Stromal cell of bone marrow (primary cell): Measurements from ENCODE around the gene MXRA7.
"Not testable (repeated sequence)": the region's sequence is repeated elsewhere in the genome, so short reads cannot be mapped to it uniquely, and the experiment has no call there.

Experiments
- DNase-seq: peaks from one replicate; pipeline ENCODE4 v3.0.0-alpha.2; 2012; ENCODE audit warnings: low read depth

The MXRA7 gene

GRCh38 chr17:76735586-76736348 lies 25.0 kb upstream of the MXRA7 start:
- DNase-seq = no peak

GRCh38 chr17:76735006-76735405 lies 24.2 kb upstream of the MXRA7 start:
- no peak for DNase-seq

DNA sequence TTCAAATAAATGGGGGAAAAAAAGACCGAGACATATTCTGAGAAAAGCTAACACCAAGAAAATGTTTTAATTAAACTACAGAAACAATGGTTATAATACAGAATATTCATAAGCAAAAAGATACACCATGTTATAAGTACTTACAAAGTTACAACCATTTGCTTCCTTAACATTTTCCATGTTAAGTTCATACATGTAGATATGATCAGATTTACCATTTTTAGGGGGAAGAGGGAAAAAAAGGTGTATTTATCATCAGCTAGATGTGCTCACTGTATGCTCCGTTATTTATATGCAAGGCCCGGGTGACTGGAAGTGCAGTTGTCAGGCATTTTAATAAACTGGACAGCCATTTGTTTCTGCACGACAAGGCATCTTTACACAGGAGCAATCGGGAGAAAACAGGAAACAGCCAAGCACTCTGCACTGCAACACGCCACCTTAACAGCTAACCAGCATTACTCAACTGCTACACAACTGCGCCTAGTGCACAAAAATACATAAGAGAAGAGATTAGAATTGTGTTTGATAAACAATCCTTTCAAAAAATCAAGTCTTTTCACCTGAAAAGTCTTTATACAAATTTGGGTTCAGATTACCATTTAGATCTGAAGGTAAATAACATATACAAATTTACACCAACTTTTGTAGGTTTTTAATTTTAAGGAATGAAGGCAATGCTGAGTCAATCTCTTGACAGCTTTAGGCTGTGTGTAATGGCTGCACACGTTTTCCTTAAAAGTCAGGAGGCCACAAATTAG lies 23.5 kb upstream of the MXRA7 start:
- DNase-seq = no peak

DNA sequence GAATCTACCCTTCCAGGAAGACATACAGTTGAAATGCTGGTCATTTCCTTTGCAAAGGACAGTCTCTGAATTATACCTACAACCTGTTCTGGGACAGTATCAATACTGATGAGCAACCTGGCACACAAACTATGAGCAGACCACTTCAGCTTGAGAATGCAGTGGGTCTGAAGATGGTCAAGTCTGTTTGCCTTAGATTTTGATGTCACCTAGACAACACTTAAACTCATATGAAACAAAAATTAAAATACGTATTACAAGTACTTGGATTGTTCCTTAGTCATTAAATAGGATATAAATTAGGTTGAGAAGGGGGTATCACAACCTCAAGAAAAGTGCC lies 22.8 kb upstream of the MXRA7 start:
- DNase-seq = no peak

DNA sequence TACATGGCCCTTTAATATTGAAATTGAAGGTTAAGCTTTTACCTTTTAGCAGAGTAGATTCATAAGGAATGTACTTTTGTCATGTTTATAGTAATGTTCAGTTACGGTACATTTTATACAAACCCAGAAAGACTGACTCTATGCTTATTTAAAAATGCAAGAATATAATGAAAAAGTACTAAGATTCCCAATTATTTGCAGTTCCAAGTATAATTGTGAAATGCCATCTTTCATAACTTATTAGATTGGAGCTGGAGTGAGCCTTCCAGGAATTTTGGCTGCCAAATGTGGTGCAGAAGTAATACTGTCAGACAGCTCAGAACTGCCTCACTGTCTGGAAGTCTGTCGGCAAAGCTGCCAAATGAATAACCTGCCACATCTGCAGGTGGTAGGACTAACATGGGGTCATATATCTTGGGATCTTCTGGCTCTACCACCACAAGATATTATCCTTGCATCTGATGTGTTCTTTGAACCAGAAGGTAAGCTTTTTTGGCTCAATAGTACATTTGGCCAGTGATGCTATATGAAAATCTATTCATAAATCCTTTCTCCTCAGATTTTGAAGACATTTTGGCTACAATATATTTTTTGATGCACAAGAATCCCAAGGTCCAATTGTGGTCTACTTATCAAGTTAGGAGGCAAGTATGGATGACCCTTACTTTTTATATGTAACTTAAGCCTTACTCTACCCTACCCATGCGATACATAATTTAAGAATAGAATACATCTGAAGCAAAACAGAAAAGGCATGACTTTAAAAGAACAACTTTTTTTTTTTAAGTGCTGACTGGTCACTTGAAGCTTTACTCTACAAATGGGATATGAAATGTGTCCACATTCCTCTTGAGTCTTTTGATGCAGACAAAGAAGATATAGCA lies 22.2 kb upstream of the MXRA7 start:
- no peak for DNase-seq

DNA sequence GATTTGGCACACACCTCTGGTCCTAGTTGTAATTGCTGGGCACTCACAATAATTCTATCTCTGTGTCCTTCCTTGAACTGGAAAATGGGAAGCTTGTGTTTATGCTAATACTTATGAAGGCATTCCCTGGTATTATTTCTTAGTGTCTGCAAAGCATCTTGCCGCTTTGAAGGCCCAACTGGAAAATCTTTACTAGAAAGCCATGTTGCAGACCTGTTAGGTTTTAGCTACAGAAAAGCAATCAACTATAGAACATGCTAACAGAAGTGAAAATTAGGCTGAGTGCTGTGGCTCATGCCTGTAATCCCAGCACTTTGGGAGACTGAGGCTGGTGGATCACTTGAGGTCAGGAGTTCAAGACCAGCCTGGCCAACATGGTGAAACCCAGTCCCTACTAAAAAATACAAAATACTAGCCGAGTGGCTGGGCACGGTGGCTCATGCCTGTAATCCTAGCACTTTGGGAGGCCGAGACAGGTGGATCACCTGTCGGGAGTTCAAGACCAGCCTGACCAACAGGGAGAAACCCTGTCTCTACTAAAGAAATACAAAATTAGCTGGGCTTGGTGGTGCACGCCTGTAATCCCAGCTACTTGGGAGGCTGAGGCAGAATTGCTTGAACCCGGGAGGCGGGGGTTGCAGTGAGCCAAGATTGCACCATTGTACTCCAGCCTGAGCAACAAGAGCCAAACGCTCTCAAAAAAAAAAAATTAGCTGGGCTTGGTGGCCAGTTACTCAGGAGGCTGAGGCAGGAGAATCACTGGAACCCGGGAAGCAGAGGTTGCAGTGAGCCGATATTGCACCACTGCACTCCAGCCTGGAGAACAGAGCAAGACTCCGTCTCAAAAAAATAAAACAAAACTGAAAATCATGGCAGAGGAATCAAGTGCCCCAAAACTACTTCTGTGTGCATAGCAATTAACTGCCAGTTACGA lies 21.3 kb upstream of the MXRA7 start:
- DNase-seq = not testable (repeated sequence)

GRCh38 chr17:76727745-76728456 lies 17.1 kb upstream of the MXRA7 start:
- DNase-seq = no peak

GRCh38 chr17:76726776-76727718 lies 16.3 kb upstream of the MXRA7 start, which contains the start of gene METTL23:
Gene METTL23 (plus strand): TSS chr17:76726839. CDS start chr17:76729711, 2,872 bp downstream.
- no peak for DNase-seq

- DNase-seq = peak; percentile 94
These were observed 15.5 kb upstream of the MXRA7 start, which contains the start of gene JMJD6 for GRCh38 chr17:76726231-76726775. Gene JMJD6 (minus strand): TSS chr17:76726606. CDS start chr17:76726475, 131 bp downstream.

- DNase-seq = no peak
These were observed 14.9 kb upstream of the MXRA7 start for GRCh38 chr17:76725580-76726230.

GRCh38 chr17:76723812-76724211 lies 13.0 kb upstream of the MXRA7 start:
- no peak for DNase-seq

DNA sequence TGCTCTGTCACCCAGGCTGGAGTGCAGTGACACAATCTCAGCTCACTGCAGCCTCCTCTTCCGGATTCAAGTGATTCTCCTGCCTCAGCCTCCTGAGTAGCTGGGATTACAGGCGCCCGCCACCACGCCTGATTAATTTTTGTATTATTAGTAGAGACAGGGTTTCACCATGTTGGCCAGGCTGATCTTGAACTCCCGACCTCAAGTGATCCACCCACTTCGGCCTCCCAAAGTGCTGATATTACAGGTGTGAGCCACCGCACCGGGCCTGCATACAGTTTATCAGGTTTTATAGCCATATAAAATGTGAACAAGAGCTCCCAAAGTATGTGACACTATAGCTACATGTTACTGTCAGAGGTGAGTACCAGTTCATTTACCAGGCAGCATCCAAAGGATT lies 12.2 kb upstream of the MXRA7 start:
- not testable (repeated sequence) for DNase-seq

DNA sequence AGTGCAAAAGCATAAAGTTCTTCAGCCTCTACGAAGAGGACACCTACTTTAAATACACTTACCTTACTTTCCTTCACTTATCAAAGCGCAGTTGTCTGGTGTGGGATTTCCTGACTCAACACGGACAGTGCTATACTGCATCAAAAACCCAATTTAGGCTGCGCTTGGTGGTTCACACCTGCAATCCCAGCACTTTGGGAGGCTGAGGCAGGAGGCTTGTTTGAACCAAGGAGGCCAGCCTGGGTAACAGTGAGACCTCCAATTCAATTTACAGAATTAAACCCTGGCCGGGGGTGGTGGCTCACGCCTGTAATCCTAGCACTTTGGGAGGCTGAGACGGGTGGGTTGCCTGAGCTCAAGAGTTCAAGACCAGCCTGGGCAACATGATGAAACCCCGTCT lies 11.5 kb upstream of the MXRA7 start:
- DNase-seq = no peak

GRCh38 chr17:76721463-76721862 lies 10.7 kb upstream of the MXRA7 start:
- DNase-seq = no peak

DNA sequence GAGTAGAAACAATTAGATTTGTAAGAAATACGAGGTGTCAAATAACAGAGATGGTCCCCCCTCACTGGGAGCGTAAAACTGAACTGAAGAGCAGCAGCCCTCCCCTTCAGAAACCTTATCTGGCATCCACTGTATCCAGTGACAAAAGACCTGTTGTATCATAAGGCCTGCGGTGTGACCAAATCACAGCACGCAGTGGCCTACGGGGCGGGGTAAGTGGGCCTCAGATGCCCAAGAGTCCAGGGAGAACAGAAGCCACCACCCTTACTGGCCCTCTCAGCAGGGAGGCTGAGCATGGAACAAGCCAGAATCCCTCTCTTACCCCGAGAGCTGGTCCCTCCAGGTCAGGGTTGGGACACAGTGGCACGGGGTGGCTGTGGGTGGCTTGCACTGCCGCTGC lies 10.2 kb upstream of the MXRA7 start:
- no peak for DNase-seq

DNA sequence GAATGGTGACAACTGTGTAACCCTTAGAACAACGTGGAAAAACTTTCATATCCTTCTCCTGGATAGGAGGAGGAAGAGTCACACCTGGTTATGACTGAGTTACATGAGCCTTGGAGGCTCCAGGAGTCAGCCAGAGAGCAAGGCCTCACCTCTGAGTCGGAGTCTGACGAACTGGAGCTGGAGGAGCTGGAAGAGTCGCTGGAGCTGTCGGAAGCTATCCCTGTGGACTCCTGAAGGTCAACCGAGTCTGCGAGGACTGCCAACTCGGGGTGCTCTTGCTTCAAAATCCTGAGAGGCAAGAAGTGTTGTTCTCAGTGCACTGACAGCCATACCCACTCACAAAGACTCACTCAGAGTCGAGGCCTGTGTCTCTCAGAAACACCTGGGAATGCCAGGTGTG lies 9.4 kb upstream of the MXRA7 start:
- no peak for DNase-seq

DNA sequence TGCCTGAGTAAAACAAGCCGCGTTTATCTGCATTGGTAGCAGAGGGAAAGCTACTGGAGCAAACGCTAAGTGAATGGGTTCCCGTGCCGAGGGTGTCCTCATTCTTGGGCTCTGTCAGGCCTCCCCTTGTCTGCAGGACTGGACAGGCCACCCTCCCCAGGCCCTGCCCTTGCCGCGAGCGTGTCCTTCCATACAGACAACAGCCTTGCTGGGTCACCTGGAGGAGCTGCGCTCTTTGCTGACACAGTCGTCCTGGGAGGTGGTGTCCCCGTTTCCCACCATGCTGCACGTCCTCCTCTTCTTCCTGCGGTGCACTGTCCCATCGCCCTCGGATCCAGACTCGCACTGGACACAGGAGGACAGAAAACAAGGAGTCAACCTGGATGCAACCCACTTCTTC lies 7.8 kb upstream of the MXRA7 start:
- no peak for DNase-seq

GRCh38 chr17:76716839-76717215 lies 6.1 kb upstream of the MXRA7 start:
- DNase-seq = peak; percentile 76
